ENCODE results near the gene KATNB1. TPM values are rescaled to one million over a fixed set of nuclear protein-coding genes. Genes with fewer than 3 reads are reported as not detected.

The KATNB1 gene
- polyA plus RNA-seq, 2 of the 4 experiments (the other 2 are of a cell fraction), result 21.0 to 21.1 TPM

GRCh38 chr16:57784334-57784733 lies 48.8 kb downstream of the KATNB1 start:
- H3K27ac ChIP-seq, result peak overlapping the region in 1 of 2 experiments; percentile 37; a peak in 3 of 6 replicates
- H3K4me1 ChIP-seq, result peaks cover 69% of the 10 kb centered on the region
- 96% methylated on average over 7 of the region's 7 CpGs for whole genome bisulfite sequencing (ENCODE audit: missing lambda C conversion rate)
- no peak overlapping the region for H3K4me3 ChIP-seq
- no peak for TF ChIP-seq HES2 (IDR thresholded peaks at IDR 0.05)
- no peak for TF ChIP-seq HEYL (CRISPR knock-in tag; IDR thresholded peaks at IDR 0.05)
- TF ChIP-seq GATA3 (IDR thresholded peaks at IDR 0.05; ENCODE audit: borderline replicate concordance), result no peak
- no peak for TF ChIP-seq RFX5 (IDR thresholded peaks at IDR 0.05)
- TF ChIP-seq KDM1A (IDR thresholded peaks at IDR 0.05; ENCODE audit: low read depth), result no peak
- TF ChIP-seq SREBF2 (IDR thresholded peaks at IDR 0.05), result no peak
- no peak for TF ChIP-seq JUNB (IDR thresholded peaks at IDR 0.05)
- no peak for TF ChIP-seq ZNF302 (CRISPR knock-in tag; IDR thresholded peaks at IDR 0.05)
- TF ChIP-seq NR3C1 (IDR thresholded peaks at IDR 0.05), result no peak
- TF ChIP-seq BHLHE40 (IDR thresholded peaks at IDR 0.05; ENCODE audit: low read depth, low read length), result no peak
- no peak for TF ChIP-seq CBX8 (IDR thresholded peaks at IDR 0.05)
- TF ChIP-seq HMGXB4 (CRISPR knock-in tag; IDR thresholded peaks at IDR 0.05; ENCODE audit: borderline replicate concordance), result no peak
- no peak for TF ChIP-seq RCOR1 (IDR thresholded peaks at IDR 0.05; ENCODE audit: low read depth, low read length)
- no peak for TF ChIP-seq KDM5A (IDR thresholded peaks at IDR 0.05)
- no peak for TF ChIP-seq MAZ (IDR thresholded peaks at IDR 0.05; ENCODE audit: borderline replicate concordance, low read depth, low read length)
- no peak for TF ChIP-seq CHD2 (IDR thresholded peaks at IDR 0.05; ENCODE audit: low read length, partially characterized antibody)
- no peak for TF ChIP-seq MAFK (IDR thresholded peaks at IDR 0.05; ENCODE audit: partially characterized antibody)
- ChIA-PET CTCF (interaction anchor here (1.0 to 4.1 kb wide), 9 partner anchors 10 to 207 kb away, joined by 3 to 40 read pairs (median 5); partner anchors contain the start of gene KATNB1), POLR2A (interaction anchor here (1.2 kb wide), 1 partner anchor 10 kb away, joined by 4 read pairs; no protein-coding TSS in a partner anchor)
- FAIRE-seq (no peak), ATAC-seq (peak in 1 of 2 experiments; percentile 8; a peak in 3 of 6 replicates), DNase-seq (ENCODE audit: low read depth in 1 of 2, low spot score in 1 of 2) (no peak)
- no peaks in the 10 kb centered on the region for H3K9me3 ChIP-seq
- H3K4me2 ChIP-seq, result no peak overlapping the region

- DNase-seq (ENCODE audit: low read depth in 1 of 2, low spot score in 1 of 2), result no peak
- TF ChIP-seq FOSL2 (IDR thresholded peaks at IDR 0.05) (no peak), FOSL2 (CRISPR knock-in tag; IDR thresholded peaks at IDR 0.05) (no peak), USF2 (IDR thresholded peaks at IDR 0.05) (no peak), RCOR1 (IDR thresholded peaks at IDR 0.05; ENCODE audit: low read depth, low read length) (no peak), CHD4 (IDR thresholded peaks at IDR 0.05; ENCODE audit: borderline replicate concordance) (no peak), EHMT2 (IDR thresholded peaks at IDR 0.05; ENCODE audit: low read depth) (no peak), RAD21 (conservative IDR thresholded peaks at IDR 0.05 in 1 of 2, IDR thresholded peaks at IDR 0.05 in 1 of 2) (no peak), NPAS2 (CRISPR knock-in tag; IDR thresholded peaks at IDR 0.05; ENCODE audit: borderline replicate concordance) (no peak), EHF (CRISPR knock-in tag; IDR thresholded peaks at IDR 0.05) (no peak), MAZ (IDR thresholded peaks at IDR 0.05; ENCODE audit: borderline replicate concordance, low read depth, low read length) (no peak), MYC (IDR thresholded peaks at IDR 0.05; ENCODE audit: borderline replicate concordance, low read length) (no peak), ZNF302 (CRISPR knock-in tag; IDR thresholded peaks at IDR 0.05) (no peak), CEBPB (IDR thresholded peaks at IDR 0.05) (no peak), TP53 (CRISPR knock-in tag; IDR thresholded peaks at IDR 0.05) (no peak), HDAC2 (IDR thresholded peaks at IDR 0.05) (no peak), SREBF2 (IDR thresholded peaks at IDR 0.05) (no peak), PBX3 (IDR thresholded peaks at IDR 0.05) (no peak)
- no peak for FAIRE-seq
- ChIA-PET CTCF (interaction anchor here (1.4 to 2.9 kb wide), 4 partner anchors 10 to 209 kb away, joined by 3 to 17 read pairs (median 6); partner anchors contain the start of gene KATNB1), POLR2A (interaction anchor here (0.5 to 2.3 kb wide), 4 partner anchors 8 to 14 kb away, joined by 3 to 6 read pairs (median 4); no protein-coding TSS in a partner anchor)
- Histone ChIP-seq H3K9me3 (no peaks in the 10 kb centered on the region), H3K4me2 (no peak overlapping the region), H3K4me1 (peaks cover 60% of the 10 kb centered on the region), H3K4me3 (no peak overlapping the region), H3K27ac (peak overlapping the region in 1 of 2 experiments; percentile 8; a peak in 1 of 6 replicates)
- WGBS (ENCODE audit: missing lambda C conversion rate), result 83% methylated on average over 1 of the region's 10 CpGs
- no peak for ATAC-seq
These were observed 49.8 kb downstream of the KATNB1 start for GRCh38 chr16:57785385-57785784.

All from A549 (cell line).